OCI-M1 (cell line): ENCODE results near the gene CKLF.
"Not testable (repeated sequence)": the region's sequence is repeated elsewhere in the genome, so short reads cannot be mapped to it uniquely, and the experiment has no call there.

Source experiments
- DNase-seq: peaks from one replicate; lab custom pipeline; 2025; lab: John Stamatoyannopoulos, UW

The CKLF gene

DNA sequence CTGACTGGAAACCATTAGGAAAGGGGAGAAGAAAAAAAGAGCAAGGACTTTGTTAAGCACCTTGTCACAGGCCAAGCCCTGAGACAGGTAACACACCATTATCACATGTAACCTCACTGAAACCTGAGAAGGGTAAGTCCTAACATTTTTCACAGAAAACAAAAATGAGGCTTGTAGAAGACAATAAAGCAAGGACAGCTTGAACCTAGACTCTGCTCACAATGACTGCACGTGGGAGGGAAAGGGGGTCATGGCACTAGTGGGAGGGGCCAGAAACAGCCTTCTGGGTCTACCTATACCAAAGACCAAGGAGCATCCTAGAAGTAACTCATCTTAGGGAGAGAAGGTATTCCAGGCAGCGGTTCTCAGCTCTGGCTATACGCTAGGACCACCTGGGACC is 10.0 kb upstream of the CKLF start:
- DNase-seq = no peak

- DNase-seq = no peak
These were observed 8.8 kb upstream of the CKLF start for GRCh38 chr16:66543541-66543940.

DNA sequence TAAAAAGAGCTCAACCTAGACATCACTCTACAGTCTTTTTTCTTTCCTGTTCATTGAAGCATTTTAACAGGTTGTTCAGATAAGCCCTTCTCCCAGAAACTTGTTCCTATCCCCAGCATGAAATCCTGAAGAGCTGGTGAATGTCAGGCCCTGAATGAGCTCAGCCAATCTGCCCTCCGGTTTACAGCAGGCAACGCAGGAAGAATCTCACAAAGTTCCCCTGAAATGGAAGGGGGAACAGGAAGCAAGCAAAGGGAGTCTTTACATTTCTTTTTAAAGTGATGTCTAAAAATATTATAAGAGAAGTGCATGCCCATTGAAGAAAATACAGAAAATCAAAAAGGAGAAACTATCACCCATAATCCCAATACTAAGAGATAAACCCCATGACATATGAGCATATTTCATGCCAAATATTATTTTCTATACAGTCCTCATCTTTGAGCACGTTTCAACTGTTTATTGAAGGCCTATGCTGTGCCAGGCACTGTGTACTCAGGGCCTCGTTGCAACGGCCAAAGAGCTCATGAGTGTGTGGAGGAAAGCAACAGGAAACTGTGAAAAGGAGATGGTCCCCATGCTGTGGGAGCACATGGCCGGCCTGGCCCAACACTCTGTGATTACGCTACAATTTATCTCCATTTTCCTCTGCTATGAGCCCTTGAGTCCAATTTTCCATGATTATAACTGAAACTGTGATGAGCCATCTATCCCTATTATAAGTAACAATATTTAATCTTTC is 8.2 kb upstream of the CKLF start:
- DNase-seq = no peak

- no peak for DNase-seq
These were observed 5.0 kb upstream of the CKLF start for GRCh38 chr16:66547101-66547989.

- DNase-seq = no peak
These were observed 4.3 kb upstream of the CKLF start for GRCh38 chr16:66548068-66548467.

DNA sequence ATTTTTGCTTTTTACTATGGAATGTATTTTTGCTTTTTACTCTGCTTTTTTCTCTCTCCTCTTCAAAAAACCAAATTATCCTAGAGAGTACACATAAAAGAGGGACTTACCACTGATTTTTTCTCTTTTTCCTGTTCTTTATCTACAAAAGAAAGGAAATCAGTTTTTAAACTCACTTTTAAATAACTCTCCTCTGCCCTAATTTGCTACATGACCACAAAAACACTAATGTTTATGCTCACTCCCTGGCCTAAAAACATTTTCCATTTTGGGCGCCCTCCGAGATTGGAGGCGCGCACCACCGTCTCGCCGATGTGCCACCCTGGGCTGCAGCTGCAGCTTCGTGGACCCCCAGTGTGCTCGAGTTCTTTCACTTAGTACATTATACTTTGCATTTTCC is 3.5 kb upstream of the CKLF start:
- no peak for DNase-seq

GRCh38 chr16:66549284-66550131 is 2.9 kb upstream of the CKLF start, which contains the start of gene TK2:
TSS of gene TK2 (minus strand) at chr16:66550122. CDS start at chr16:66550061, 61 bp downstream.
- DNase-seq = peak; percentile 76

- peak; percentile 78 for DNase-seq
These were observed 1.0 kb upstream of the CKLF start for GRCh38 chr16:66551348-66551759.

GRCh38 chr16:66551788-66552285 is 539 bp upstream of the CKLF start:
- DNase-seq = peak; percentile 69

DNA sequence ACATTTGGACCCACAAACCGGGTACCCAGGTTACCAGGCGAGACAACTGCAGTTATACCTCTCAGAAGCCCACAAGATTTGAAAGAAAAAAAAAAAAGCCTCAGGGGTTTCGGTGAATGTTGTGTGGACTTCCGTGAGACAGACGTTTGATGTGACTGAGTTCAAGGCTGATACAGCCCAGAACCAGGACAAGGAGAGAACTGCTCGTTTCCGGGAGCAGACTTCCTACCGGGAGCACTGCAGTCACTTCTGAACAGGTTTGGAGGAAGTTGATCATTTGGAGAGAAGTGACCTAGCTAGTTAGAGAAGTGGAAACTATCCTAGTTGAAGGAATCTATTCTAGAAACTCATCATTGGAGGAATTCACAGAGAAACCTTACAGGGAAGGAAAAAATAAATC is 847 bp downstream of the CKLF start:
- DNase-seq = peak; percentile 44

DNA sequence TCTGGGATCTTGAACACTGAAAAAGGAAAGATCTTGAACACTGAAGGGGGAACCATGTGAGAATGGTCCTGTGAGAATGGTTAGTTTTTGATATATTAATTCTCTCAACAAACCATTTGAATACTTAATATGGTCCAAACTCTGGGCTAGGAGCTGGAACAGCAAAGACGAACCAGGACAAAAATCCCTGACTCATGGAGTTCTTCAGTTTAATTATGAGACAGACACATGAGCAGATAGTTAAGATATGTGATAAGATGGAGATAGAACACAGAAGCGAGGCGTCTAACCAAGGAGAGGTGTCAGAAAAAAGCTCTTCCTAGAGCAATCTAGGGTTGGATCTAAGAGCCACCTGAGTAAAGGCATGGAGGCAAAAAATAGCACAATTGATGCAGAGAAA is 1.6 kb downstream of the CKLF start:
- DNase-seq = no peak

GRCh38 chr16:66554495-66554894 is 2.1 kb downstream of the CKLF start:
- DNase-seq = no peak

- DNase-seq = no peak
These were observed 7.7 kb downstream of the CKLF start for GRCh38 chr16:66560107-66560506.

DNA sequence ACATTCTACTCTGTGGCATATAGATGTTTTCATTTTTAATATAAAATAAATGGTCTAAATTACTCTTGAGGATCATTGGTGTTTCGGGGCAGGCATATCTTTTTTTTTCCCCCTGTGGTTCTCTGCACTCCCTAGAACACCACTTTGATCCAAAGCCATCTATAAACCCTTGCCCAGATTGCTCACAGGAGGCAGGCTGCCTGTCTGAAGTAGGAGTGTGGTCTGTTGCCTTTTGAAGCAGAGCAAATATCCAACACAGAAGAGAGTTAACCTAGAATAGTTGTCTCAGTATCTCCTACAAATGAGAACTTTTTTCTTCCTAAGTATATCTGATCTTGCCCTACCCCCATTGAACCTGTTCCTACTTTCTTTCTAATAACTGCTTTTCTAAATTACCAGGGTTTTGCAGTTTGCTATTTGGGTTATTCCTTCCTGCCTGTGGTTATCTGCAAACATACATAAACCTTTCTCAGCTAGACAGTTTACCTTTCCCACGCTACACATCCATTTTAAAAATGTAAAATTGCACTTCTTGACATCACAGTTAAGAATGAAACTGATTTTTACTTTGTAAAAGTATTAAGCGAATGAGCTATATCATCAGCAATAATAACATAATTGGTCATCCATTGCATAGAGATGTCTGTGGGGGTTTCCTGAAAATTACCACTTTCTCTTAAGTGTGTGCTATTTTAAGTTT is 9.2 kb downstream of the CKLF start:
- DNase-seq = peak; percentile 21

DNA sequence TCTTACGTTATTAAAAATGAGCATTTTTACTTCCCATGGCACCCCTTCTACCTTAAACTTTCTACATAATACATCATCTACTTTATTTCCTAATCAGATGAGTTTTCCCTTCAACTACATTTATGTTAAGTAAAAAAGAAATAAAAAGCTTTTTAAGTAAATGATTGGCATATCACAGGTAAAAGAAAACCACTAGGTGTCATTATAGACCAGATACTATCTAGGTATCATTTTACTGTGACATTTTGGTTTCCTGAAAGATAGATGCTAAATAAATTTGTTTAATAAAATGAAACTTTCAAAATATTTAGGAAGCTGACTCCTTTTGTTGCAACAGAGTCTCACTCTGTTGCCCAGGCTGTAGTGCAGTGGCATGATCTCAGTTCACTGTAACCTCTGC is 10.0 kb downstream of the CKLF start:
- peak; percentile 15 for DNase-seq

GRCh38 chr16:66562986-66563385 is 10.6 kb downstream of the CKLF start:
- peak; percentile 89 for DNase-seq

DNA sequence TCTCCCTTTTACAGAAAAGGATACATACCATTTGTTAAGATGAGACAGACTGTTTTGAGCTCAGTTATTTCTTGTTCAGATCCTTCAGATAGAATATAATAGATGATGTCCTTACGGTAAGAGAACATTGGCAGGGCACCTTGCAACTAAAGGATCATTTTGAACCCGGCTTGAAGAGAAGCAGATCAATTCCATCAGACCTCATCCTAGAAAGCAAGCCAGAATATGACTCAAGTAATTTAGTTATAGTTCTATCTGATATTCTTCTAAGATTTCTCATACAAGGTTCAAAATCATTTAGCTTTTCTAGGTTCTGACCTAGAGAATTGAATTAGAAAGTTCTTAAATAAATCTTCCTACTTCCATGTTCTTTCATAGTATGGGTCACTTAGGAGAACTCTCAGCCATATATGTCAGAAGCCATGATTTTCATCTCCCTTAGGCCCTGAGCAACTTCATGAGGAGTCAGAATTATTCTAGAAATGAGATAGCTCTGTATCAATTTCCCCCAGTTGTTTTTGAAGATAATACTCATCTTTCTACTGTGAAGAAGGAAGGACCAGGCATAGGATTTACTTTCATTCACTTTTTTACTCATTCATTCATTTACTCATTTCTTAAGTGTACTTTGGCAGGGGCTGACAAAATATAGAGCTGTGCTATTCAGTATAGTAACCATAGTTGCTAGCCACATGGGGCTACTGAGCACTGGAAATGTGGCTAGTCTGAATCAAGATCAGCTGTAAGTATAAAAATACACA is 11.4 kb downstream of the CKLF start:
- peak; percentile 46 for DNase-seq

DNA sequence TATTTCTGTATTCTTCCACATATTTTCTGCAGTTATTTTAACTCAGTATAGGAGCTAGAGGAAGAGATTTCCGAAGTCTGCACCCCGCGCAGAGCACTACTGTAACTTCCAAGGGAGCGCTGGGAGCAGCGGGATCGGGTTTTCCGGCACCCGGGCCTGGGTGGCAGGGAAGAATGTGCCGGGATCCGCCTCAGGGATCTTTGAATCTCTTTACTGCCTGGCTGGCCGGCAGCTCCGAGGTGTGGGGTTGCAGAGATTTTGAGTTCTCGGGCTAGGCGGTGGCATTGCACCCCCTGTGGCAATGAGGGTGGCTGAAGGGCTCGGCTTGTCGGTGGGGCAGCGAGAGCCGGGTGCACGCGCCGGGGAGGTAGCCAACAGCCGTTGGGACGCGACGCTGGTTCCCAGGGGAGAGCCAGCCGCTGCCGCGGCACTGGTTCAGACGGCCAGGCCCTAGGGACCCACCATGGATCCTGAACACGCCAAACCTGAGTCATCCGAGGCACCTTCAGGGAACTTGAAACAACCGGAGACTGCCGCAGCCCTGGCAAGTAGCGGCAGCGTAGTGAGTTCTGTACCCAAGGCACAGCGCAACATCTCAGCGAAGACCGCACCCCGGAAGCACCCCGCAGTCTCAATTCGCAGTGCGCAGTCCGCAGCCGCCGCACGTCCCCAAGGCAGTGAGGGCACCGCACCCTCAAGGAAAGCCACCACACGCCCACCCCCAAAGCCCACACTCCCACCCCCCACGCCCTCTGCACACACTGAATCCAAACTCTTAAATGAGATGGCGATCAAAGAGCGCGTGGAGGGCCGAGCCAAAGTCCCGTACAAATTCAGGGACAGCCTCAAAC is 13.9 kb downstream of the CKLF start, which contains the start of gene CMTM1:
Gene CMTM1, plus strand, starts transcription at position 389 of the 851 bp plus-strand sequence. Its CDS starts 75 bp downstream, at position 464.
- DNase-seq = no peak

DNA sequence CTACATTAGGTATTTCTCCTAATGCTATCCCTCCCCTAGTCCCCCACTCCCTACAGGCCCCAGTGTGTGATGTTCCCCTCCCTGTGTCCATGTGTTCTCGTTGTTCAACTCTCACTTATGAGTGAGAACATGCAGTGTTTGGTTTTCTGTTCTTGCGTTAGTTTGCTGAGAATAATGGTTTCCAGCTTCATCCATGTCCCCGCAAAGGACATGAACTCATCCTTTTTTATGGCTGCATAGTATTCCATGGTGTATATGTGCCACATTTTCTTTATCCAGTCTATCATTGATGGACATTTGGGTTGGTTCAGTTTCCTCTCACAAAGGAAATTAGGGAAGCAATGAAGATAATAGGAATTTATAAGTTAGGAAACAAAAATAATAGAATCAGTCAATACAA is 14.9 kb downstream of the CKLF start:
- not testable (repeated sequence) for DNase-seq

GRCh38 chr16:66568355-66568754 is 16.0 kb downstream of the CKLF start:
- DNase-seq = no peak
